8988T (cell line): ENCODE data around the gene NRXN3.

ENCODE experiments used
- DNase-seq: peaks from one replicate; pipeline ENCODE4 v3.0.0; 2011

Gene NRXN3

GRCh38 chr14:79037106-79037505 lies 866.9 kb downstream of the NRXN3 start:
- no peak for DNase-seq

GRCh38 chr14:79037593-79037992 lies 867.4 kb downstream of the NRXN3 start:
- no peak for DNase-seq

- DNase-seq = no peak
Observed at GRCh38 chr14:79040790-79041189, 870.6 kb downstream of the NRXN3 start.

- no peak for DNase-seq
Observed at GRCh38 chr14:79043194-79043889, 873.2 kb downstream of the NRXN3 start.

- no peak for DNase-seq
Observed at GRCh38 chr14:79044894-79045624, 874.9 kb downstream of the NRXN3 start.

- no peak for DNase-seq
Observed at GRCh38 chr14:79050787-79051727, 880.9 kb downstream of the NRXN3 start.

GRCh38 chr14:79051742-79052141 lies 881.6 kb downstream of the NRXN3 start:
- DNase-seq = no peak

GRCh38 chr14:79056879-79057278 lies 886.7 kb downstream of the NRXN3 start:
- DNase-seq = no peak

- no peak for DNase-seq
Observed at GRCh38 chr14:79057333-79057732, 887.2 kb downstream of the NRXN3 start.

- no peak for DNase-seq
Observed at GRCh38 chr14:79062226-79062625, 892.1 kb downstream of the NRXN3 start.

- no peak for DNase-seq
Observed at GRCh38 chr14:79064214-79064613, 894.0 kb downstream of the NRXN3 start.

- no peak for DNase-seq
Observed at GRCh38 chr14:79074510-79074909, 904.3 kb downstream of the NRXN3 start.

GRCh38 chr14:79076428-79076827 lies 906.3 kb downstream of the NRXN3 start:
- DNase-seq = no peak

- no peak for DNase-seq
Observed at GRCh38 chr14:79077096-79077495, 906.9 kb downstream of the NRXN3 start.

GRCh38 chr14:79080040-79080439 lies 909.9 kb downstream of the NRXN3 start:
- DNase-seq = no peak

GRCh38 chr14:79082883-79083282 lies 912.7 kb downstream of the NRXN3 start:
- DNase-seq = no peak

- DNase-seq = no peak
Observed at GRCh38 chr14:79083356-79083755, 913.2 kb downstream of the NRXN3 start.

GRCh38 chr14:79084861-79085260 lies 914.7 kb downstream of the NRXN3 start:
- no peak for DNase-seq

- DNase-seq = no peak
Observed at GRCh38 chr14:79089576-79089975, 919.4 kb downstream of the NRXN3 start.

- no peak for DNase-seq
Observed at GRCh38 chr14:79090641-79091180, 920.5 kb downstream of the NRXN3 start.

- DNase-seq = no peak
Observed at GRCh38 chr14:79091381-79091963, 921.3 kb downstream of the NRXN3 start.

- DNase-seq = no peak
Observed at GRCh38 chr14:79093531-79093930, 923.4 kb downstream of the NRXN3 start.

GRCh38 chr14:79094951-79095350 lies 924.8 kb downstream of the NRXN3 start:
- DNase-seq = no peak
